NOMO-1 treated with dmso at 0.1 percent for 144 hours (cell line): ENCODE results near the gene MS4A1.
"Not testable (repeated sequence)": the region's sequence is repeated elsewhere in the genome, so short reads cannot be mapped to it uniquely, and the experiment has no call there.

Experiments
- DNase-seq: peaks from one replicate; lab custom pipeline; 2025; ENCODE audit not compliant: unreplicated experiment; lab: John Stamatoyannopoulos, UW

Gene MS4A1

DNA sequence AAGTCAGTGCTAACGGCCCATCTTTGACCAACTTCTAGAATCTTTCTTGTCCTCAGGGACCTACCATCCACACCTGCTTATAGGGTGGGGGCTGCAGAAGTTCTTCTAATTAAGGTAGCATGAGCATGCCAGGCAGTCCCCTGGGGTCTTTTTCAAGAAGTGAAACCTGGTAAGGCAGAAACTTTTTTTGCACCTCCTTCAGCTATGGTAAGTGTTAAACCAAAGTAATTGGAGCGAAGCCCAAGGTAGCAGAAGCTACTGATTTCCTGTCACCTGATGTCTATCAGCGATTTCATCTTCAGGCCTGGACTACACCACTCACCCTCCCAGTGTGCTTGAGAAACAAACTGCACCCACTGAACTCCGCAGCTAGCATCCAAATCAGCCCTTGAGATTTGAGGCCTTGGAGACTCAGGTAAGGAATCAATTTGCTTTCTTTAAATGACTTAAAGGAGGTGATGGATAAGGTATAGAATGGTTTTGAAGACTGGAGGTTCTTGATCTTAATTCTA is at the start of gene MS4A1:
MS4A1 (plus strand) TSS at position 317 of the 512 bp plus-strand sequence. CDS start 6,528 bp downstream, outside the sequence.
- DNase-seq, result no peak

GRCh38 chr11:60420015-60420414 is 35.6 kb upstream of the MS4A1 start:
- no peak for DNase-seq

DNA sequence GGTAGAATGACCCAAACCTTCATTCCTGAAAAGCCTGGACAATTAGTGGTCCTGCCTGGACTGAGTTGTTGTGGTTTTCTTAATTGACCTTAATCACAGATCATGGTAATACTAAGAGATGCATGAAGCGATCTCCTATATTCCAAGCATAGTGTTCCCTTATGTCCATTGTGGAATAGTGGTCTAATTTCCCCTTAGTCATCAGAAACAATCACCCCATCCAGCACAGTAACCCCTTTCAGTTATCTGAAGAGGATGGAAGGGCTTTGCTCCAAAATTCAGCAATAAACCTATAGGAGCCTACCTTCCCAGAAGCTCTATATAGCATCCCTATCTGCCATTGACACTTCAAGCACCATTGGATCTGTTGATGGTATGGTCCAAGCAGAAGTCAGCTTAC is 33.0 kb upstream of the MS4A1 start:
- DNase-seq, result no peak

DNA sequence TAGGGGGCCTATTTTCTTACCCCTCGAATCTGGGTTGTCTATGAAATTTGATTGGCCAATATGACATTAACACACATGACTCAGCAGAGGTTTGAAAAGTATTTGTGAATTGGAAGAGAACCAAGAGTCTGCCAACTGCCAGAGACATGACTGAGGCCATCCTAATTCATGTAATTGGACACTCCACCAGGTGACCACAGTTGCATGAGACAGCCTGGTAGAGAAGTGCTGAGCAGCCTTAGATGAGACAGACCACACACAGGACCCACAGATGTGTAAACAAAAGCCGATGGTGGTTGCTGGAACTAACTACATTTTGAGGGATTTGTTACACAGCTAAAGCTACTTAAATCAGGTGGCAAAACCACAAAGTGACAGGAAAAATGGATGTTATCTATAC is 27.1 kb upstream of the MS4A1 start:
- DNase-seq, result peak; percentile 48

DNA sequence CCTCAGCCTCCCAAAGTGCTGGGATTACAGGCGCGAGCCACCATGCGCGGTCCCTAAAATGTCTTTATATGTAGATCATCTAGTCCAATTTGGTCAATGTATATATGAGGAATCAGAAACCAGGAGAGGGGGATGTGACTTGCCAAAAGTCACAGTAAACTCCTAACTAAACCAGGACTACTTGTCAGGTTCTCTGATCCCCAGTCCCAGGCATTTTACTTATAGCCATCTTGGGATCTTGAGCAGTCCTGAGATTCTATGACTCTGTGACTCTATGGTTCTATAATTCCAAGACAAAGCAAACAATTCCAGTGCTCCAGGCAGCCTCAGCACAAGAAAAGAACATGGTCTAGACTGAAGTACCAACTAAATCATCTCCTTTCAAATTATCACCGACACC is 26.4 kb upstream of the MS4A1 start, which contains the start of gene MS4A5:
MS4A5 (plus strand) TSS at position 301 of the 400 bp plus-strand sequence. CDS start 103 bp downstream, outside the sequence.
- no peak for DNase-seq

GRCh38 chr11:60431251-60431650 is 24.4 kb upstream of the MS4A1 start:
- DNase-seq, result no peak

DNA sequence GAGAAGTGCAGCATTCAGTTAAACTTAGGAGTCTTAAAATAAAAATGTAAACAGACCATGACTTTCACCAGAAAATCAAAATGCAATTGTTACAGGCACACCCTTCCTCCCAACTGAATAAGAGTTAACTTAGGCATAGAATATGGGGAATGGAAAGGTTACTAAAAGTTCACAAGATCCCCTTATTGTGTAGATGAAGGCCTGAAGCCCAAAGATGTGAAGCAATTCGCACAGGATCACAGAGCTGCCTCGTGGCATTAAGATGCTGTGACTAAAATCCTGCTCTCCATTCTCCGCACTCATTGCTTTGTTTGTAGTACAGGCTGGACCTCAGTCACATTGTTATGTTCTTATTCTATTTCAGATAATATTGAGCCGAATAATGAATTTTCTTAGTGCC is 22.2 kb upstream of the MS4A1 start:
- DNase-seq, result no peak

GRCh38 chr11:60447070-60447469 is 8.6 kb upstream of the MS4A1 start:
- DNase-seq, result no peak

DNA sequence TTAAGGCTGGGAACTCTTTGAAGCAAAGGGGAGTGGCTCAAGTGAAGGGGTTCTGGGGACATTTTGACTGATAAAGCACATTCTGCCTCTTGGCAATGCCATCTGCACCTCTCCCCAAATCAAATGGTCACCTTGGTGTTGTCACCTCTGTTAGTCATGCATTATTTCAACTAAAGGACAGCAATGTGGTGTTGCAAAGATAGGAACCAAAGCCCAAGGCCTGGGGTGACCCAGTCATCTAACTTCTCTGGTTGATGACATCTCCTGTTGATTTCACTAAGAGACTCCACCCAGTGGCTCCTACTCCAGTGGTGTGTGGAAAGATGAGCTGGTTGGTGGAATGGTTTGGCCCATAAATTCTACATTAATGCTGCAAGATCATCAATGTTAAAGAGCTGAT is 7.8 kb upstream of the MS4A1 start:
- DNase-seq, result no peak

DNA sequence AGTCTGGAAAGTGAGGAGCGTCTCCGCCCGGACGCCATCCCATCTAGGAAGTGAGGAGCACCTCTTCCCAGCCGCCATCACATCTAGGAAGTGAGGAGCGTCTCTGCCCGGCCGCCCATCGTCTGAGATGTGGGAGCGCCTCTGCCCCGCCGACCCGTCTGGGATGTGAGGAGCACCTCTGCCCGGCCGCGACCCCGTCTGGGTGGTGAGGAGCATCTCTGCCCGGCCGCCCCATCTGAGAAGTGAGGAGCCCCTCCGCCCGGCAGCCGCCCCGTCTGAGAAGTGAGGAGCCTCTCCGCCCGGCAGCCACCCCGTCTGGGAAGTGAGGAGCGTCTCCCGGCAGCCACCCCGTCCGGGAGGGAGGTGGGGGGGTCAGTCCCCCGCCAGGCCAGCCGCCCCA is 4.5 kb upstream of the MS4A1 start:
- DNase-seq, result not testable (repeated sequence)

GRCh38 chr11:60454212-60454611 is 1.4 kb upstream of the MS4A1 start:
- no peak for DNase-seq

- no peak for DNase-seq
Measured at GRCh38 chr11:60457576-60457975, 1.9 kb downstream of the MS4A1 start.

DNA sequence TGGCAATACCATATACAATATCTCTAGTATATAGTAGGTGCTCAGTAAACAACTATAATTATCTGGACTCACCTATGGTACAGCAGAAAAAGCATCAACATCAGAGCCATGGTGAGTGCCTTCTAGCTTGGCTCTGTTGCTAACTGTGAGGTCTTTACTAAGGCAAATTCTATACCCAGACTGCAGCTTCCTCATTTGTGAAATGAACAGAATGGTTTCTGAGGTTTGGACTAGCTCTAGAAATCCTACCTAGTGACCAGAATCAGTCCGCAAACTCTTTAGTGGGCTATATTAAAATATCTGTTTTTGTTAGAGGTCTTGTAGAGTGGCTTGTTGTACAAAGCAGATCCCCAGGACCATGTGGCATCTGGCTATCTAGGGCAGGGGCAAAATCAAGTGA is 3.7 kb downstream of the MS4A1 start:
- DNase-seq, result no peak

DNA sequence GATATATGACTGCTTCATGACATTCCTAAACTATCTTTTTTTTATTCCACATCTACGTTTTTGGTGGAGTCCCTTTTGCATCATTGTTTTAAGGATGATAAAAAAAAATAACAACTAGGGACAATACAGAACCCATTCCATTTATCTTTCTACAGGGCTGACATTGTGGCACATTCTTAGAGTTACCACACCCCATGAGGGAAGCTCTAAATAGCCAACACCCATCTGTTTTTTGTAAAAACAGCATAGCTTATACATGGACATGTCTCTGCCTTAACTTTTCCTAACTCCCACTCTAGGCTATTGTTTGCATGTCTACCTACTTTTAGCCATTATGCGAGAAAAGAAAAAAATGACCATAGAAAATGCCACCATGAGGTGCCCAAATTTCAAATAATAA is 13.2 kb downstream of the MS4A1 start:
- no peak for DNase-seq

- no peak for DNase-seq
Measured at GRCh38 chr11:60469723-60470122, 14.1 kb downstream of the MS4A1 start.

- DNase-seq, result peak; percentile 71
Measured at GRCh38 chr11:60477035-60477445, 21.4 kb downstream of the MS4A1 start.

- peak; percentile 31 for DNase-seq
Measured at GRCh38 chr11:60482361-60482760, 26.7 kb downstream of the MS4A1 start.

DNA sequence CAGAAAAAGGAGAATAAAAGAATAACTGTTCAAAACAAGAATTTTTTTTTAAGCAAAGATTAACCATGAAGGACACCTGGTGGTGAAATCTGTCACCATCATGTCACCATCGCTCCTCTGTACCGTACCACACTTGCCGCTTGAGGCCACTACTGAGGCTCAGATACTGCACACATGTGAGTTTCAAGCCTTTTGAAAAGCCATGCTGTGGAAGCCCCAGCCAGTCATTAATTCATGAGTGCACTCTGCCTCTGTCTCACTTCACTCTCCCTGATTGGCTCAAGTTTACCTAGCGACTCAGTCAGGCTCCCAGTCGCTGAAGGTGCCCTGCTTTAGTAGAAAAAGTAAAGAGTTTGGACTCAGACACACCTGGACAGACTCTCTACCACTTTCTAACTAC is 30.3 kb downstream of the MS4A1 start:
- DNase-seq, result peak; percentile 81

- DNase-seq, result no peak
Measured at GRCh38 chr11:60492488-60493009, 36.9 kb downstream of the MS4A1 start, which contains the start of gene MS4A12. Gene MS4A12 (plus strand): TSS chr11:60492778. CDS start chr11:60497319, 4,541 bp downstream.

GRCh38 chr11:60493454-60493853 is 37.8 kb downstream of the MS4A1 start:
- no peak for DNase-seq

DNA sequence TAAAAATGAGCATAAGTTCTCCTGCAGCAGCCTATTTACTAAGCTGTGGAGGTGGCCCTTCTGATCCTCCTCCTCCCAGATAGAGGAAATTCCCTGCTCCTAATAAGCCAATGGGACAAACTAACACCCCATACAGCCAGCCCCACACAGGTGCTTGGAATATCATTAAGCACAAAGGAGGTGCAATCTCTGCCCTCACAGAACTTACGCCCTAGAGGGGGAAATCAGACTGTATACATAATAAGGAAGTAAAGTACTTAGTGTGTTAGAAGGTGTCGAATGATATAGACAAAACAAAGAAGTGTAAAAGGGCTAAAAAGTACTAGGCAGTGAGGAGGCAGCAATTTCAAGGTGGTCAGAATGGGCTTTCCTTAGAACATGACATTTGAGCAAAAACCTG is 42.8 kb downstream of the MS4A1 start:
- DNase-seq, result no peak

- DNase-seq, result peak; percentile 28
Measured at GRCh38 chr11:60498853-60499252, 43.2 kb downstream of the MS4A1 start.

DNA sequence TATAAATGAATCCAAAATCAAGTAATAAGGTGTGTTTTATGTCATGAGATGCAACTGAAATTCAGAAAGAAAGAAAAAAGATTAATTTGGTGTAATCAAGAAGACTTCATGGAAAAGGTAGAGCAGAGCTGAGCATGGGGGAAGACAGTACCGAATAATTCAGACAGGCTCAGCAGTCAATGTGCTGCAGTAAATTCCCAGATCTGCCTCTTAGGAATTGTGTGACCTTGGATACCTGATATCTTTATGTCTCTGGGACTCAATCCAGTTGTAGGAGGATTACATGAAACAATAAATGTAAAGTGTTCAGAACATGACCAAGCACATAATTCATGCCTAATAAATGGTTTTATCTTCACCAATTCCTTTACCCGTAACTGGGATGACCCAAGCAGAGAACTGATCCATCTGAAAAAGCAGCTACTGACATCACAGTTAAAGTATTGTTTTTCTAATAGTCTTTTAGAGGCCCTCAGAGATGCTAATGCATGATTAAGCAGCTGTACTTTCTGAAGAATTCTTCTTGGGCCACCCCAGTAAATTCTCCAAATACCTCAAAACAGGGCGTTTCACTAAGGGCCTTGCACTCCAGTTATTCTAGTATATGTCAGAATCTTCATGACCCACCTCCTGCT is 44.7 kb downstream of the MS4A1 start:
- DNase-seq, result no peak
